ENCODE data around the gene USP31.

USP31 gene

DNA sequence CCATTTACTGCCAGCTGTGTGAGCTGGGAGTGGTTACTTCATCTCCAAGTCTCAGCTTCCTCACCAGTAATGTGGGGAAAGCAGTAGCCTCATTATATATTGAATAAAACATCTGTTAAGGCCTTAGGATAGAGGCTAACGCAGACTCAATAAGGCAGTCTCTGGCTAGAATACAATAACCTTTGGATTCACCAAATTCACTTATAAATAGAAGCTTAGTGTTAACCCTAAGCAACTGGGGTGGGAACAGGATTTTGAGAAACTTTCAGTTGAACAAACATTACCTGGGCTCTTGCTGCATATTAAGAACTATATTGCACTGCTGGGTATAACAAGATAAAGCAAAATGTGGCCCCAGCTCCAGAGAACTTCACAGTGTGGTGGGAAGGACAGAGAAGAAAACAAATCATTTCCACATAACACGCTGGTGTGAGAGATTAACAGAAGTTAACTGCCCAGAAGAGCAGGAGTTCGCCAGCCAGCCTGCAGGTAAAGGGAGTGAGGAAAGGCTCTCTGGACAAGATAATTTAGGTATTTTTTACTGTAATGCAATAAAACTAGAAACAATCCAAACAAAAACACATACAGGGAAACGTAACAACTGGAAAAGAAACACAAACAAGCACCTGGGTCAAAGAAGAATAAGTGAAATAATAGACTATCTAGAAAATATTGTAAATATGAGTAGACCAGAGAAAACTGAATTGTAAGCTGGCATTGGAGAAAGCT lies 57.0 kb downstream of the USP31 start:
- no peak for DNase-seq

DNA sequence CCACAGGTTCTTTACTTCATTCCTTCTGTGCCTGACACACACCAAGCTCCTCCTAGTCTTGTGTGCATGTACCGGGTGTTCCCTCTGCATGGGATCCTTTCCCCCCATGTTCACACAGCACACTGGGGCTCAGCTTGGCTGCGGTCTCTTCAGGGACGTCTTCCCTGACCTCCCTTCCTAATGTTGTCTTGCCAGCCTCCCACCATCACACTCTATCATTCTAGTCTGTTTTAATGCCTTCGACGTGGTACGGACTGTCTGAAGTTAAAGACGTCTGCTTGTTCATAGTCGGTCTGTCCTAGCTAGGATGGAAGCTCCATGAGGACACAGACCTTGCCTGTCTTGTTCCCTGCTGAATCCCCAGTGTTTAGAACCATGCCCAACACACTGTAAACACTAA lies 60.1 kb downstream of the USP31 start:
- no peak for DNase-seq

DNA sequence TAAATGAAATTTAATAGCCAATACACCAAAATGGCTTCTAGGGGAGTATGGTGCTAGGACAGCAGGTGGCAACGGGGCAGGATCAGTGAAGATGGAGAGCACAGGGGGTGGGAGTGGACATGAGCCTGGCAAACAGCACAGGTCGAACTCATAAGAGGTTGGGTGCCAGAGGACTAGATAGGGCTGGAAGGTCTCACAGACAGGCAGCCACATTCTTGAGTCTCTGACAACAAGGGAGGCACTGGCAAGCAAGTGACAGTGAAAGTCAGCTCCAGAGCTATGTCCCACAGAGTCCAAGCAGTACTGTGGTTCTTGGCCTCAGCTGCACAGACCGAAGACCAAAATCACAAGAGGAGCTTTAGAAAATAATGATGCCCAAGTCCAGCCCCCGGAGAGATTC lies 61.2 kb downstream of the USP31 start:
- DNase-seq, result no peak

DNA sequence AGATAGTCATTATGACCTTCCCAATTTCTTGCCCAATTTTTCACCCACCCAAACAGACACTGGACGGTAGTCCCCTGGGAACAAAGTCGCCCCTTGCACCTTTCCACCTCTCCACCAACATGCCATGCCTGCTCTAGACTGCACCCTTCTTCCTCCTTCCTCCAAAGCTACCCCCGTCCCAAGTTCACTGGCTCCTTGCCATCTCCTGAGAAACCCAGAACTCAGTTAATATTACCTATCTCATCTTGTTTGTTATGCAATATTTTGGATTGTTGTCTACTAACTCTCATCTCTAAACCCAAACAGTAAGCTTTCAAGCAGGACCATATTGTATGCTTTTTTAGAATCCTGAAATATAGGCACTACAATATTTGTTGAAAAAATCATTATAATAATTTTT lies 63.3 kb downstream of the USP31 start:
- DNase-seq, result no peak

DNA sequence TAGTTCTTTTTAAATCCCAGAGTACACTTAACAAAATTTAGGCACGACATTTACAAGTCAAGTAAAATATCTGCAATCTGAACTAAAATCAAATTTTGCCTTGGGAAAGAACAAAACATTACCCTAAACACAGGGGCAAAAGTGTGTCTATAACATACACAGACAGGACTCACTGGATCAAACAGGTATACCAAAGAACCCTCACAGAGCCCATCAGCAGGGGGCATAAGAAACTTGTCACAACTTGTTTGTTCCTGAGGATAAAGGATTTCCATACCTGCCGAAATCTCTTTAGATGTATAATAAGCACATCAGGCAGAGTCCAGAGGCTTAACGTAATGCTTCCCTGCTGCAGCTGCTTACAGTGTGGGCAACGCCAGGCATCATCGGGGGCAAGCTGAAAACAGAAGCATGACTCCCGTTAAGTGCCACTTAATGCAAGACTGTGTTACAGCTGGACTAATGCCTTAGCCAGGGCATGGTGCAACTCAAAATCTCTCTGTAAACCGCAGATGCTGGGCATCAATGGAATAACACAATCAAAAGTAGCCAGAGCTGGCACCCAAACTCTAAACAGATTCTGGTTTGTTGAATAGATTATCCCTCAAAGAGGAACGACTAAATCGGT lies 67.0 kb downstream of the USP31 start:
- no peak for DNase-seq

DNA sequence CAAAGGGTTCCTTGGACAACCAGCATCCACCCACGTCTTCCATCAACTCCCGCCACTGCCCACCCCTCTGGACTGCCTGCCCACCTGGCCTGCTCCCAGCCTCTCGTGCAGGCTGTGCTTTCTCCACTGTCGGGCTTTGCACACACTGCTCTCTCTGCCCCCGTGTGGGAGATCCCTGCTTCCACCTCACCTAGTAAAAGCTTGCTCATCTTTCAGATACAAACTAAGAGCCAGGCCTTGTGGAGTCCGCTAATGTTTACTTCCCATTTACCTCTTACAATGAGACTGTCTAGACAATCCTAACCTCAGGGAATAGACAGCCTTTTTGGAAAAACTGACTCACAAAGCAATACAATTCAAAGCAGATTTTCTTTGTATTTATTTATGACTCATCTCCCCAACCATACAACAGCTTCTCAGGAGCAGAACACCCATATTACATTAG lies 67.6 kb downstream of the USP31 start:
- DNase-seq, result no peak

DNA sequence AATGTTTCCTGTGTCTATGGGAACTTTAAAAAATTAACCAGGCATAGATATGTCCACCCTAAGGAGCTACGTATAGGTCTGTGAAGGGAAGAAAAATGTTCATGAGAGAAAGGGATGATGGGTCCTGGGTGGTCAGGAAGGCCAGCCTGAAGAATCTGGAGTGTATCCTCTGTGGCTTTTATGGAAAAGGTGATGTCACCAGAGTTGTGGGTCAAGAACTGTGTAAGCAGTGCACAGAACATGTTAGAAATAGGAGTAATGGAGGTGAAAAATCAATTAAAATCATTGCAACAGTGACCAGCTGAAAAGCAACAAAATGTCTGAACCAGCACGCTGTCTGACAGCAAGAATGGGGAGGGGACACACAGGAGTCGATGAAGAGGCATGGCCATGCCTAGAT lies 68.5 kb downstream of the USP31 start:
- no peak for DNase-seq

DNA sequence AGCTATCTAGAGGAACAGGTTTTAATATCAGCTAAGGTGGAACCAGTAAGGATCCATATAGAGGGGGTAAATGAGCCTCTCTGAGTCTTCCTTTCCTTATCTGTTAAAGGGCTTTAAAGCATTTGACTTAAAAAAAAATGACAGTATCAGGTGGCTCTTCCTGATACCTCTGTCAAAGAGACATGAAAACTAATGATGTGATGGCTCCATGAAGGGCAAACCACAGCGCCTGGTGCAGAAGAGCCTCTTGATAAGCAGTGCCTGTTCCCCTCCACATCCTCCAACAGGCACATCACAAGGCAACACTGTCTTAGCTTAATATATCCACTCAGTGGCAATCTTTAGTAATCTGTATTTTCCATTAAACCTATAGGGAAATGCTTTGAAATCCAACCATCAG lies 68.9 kb downstream of the USP31 start:
- DNase-seq, result no peak

DNA sequence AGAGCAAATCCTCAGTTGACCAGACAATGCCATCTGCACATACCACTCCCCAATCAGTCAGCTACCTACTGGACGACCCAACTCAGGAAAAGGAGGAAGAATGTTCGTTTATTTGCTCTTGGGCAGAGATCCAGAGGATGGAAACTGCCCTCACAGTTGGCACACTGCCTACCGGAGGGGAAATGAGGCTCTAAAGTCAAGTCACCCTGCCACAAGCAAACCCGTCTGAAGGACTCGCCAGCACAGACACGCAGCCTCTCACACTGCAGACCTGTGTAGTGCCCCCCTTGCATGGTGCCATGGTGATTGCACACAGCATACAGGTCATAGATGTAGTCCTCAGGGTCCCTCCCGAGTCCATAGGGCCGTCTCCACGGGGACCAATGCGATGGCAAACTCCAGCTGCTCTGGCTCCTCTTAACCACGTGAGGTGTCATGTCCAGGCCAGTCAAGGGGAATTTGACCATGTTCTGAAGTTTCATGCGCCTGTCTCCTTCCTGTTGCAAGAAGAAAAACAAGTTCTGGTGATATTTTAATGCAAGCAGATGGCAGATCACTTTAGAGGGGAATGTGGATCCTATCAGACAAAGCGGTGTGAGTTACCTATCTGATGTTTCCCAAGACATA lies 69.5 kb downstream of the USP31 start:
- no peak for DNase-seq

DNA sequence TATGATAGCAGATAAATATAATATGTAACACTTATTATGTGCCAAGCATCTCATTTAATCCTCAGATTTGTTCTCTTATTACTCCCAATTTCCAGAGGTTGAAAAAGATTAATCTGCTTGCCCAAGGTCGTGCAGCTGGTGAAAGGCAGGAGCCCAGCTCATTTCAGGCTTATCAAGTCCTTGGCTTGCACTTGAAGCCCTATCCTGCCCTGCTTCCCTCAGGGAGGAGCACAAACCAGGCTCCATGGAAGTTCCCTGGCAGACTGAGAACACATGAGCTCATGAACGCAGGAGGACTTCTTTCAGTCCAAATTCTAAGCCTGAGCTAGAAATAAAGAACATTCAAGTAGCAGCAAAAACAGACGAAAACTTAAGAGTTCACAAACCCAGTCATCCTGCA lies 74.8 kb downstream of the USP31 start:
- no peak for DNase-seq

DNA sequence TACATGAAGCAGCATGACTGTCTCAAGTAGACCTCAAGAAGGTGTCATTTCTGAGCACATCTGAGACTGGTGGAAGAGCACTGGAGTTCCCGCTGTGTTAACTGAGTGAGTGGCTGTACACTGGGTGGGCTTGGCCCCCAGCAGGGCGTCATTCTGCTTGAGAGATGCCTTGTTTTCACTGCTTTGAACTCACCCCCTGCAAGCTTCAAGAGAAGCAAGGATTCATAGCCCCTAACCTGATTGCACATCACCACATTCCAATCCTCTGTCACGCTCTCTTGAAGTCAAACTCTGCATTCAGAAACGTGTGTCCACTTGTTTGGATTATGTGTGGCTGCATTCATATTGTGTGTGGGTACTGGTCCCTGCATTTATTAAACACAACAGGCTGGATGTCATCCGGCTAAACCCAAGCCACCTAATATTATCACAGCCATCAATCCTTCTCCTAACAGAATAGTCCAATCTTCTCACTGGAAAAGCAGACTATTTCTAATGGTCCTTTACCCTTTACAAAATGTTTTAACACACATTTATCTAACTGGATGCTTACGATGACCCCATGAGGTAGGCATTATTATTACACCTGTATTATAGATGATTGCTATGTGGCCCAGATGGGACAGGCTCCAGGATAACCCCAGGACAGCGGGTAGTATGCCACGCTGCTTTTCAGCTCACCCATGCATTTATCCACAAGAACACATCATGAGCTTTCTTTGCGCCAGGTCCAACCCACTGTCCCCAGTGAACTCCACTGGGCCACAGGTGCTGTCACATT lies 76.3 kb downstream of the USP31 start:
- DNase-seq, result peak; percentile 60

DNA sequence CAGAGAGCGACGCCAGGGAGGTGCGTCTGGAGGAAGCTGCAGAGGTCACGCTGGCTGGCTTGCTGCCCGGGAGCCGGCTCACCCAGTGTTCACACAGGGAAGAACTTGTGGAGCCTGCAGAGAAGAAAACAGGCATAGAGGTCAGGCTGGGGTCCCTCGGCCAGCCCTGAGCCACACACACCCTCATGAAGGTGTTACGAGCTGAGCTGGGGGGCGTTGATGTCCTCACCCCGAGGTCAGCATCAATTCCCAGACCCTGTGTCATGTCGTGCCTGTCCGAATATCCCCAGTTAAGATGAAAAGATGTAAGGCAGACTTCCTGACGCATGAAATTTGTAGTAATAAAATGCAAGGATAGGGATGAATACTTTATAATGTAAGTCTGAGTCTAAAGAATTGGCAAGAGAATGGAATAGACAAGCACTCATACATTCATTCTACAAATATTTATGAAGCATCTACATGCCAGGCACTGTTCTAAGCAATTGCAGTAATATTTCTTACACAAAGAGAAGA lies 77.1 kb downstream of the USP31 start:
- peak; percentile 70 for DNase-seq

DNA sequence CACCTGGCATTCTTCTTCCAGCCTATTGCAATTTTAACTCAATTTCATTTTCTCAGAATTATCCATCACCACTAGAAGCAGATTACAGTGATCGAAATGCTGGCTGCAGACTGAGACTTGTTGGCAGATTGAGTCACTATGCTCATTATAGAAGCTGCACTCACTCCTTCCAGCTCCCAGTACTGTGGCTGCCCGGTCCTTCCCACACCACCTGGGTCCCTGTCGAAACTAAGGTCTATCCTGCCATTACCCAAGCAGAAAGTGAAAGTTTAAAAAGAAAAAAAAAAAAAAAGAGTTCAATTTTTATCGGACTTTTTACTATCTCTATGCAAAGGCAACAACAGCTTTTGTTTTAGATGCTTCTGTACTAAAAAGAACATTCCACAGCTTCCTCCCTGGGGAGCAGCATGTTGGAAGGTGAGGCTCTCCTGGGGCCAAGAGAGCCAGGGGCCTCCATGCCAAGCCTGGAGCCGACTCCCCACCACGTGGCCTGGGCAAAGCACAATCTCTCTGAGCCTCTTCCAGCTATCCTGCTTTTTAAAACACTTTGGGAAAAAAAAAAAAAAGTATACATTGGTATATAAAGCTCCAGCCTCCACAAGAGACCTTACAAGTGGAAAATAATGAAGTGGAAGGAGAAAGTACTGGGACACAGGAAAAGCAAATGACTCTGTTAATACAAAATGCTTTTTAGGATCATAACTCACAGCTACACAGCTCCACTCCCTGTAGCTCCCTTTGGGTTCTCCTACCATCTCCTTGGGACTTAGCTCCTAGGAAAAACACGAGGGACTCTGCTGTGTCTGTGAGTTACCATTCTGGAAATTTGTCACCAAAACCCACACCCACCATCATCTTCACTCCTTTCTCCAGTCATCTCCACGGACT lies 77.8 kb downstream of the USP31 start:
- DNase-seq, result no peak

DNA sequence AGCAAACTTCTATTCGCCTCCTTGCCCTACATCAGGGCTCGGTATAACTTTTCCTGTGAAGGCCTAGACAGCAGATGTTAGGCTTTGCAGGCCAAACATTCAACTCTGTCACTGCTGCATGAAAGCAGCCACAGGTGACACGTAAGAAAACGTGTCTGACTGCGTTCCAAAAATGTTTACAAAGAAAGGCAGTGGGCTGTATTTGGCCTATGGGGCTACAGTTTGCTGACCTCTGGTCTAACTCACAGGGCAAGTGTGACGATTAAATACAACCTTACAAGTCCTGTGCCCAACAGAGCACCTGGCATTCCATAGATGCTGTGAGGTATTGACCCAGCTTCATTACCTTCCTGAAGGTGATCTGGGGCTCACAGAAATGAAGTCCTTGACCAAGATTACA lies 79.4 kb downstream of the USP31 start:
- DNase-seq, result no peak

DNA sequence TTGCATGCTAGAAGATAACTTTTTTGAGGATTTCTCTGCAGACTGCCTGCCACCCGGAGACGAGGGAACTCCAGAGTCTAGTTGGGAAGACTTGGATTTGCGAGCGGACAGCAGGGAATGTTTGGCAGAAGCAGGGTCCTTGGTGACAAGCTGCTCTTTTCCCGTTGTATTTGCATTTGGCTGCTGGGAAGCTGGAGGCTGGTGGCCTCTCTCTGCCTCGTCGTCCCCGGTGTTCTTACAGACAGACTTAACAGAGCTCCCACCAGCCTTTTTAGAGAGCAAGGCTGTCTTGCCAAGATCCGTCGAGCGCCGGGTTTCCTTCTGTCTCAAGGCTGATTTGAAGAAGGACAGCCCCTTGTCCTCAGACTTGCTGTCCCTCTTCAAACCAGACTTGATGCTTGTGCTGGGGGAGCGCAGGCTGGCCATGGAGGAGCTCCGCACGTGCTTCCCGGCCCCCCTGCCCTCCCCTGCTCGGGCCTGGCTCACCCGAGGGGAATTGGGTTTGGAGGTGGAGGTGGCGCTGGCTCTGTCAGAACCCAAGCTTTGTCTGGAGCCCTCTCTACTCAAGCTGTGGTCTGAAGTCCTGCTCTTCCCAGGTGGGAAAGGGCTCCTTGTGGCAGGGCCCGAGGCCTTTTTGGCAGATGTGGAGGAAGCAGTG lies 81.0 kb downstream of the USP31 start:
- no peak for DNase-seq

DNA sequence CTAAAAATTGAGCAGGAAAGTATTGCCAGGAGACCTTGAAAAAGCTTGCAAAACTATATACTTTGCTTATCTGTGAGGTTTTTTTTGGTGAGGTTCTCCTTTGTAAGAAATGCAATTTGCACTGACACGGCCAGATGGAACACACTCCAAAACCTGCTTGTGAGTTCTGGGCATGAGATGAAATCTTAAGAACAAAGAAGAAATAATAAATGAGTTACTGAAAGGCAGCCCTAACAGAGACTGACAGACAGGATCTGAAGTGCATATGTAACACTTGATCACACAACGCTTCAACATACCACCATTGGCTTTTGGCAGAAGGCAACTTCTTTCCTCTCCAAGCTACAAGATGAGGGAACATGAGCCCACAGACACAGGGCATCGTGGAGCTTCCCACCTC lies 82.6 kb downstream of the USP31 start:
- no peak for DNase-seq

DNA sequence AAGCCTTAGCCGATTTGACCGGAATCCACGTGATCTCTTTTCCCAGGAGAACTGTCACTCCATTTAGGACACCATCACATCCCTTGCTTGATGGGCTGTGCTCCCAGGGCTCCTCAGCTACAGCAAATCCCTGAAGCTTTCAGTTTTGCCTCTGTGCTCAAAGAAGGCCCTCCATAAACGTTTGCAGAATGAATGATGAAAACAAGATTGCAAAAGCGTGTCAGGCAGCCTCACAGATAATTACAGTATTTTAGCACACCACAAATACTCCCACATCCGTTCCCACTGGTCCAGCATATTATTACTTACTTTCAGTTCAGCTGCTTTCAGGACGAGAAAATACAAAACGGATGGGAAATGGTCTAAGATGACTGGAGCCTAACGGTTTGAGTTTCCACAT lies 84.6 kb downstream of the USP31 start:
- no peak for DNase-seq

DNA sequence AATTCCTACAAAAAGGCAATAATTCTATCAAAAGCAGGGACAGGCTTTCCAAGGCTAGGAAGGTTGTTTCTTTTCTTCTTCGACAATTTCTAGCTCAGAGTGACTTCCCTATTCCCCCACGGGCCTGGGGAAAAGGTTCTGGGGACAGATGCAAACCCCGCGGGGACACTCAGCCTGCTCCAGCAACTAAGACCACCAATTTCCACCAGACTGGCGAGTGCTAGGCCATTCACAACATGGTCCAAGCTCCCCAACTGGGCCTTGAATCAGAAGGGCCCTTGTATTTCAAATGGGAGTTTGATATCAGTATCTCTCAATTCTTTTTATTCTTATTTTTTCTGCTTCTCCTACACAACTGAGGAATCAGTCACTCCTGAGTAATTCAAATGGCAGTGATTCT lies 86.7 kb downstream of the USP31 start:
- no peak for DNase-seq

DNA sequence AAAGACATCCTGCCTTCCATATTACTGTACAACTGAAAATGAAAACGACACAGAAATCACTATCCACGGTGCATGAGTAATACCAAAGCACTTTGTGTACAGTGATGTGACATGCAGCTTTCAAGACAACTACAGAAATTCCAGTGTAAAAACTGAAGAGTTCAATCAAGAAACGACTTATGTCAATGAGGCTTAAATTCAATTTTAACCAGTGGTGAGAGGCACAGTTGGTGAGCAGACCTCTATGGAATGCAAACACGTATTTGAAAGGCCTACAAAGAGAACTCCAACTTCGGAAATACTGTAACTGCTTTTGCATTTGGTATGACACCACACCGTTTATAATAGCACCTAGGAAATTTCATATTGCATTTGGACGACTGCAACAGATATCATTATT lies 87.6 kb downstream of the USP31 start:
- peak; percentile 30 for DNase-seq

DNA sequence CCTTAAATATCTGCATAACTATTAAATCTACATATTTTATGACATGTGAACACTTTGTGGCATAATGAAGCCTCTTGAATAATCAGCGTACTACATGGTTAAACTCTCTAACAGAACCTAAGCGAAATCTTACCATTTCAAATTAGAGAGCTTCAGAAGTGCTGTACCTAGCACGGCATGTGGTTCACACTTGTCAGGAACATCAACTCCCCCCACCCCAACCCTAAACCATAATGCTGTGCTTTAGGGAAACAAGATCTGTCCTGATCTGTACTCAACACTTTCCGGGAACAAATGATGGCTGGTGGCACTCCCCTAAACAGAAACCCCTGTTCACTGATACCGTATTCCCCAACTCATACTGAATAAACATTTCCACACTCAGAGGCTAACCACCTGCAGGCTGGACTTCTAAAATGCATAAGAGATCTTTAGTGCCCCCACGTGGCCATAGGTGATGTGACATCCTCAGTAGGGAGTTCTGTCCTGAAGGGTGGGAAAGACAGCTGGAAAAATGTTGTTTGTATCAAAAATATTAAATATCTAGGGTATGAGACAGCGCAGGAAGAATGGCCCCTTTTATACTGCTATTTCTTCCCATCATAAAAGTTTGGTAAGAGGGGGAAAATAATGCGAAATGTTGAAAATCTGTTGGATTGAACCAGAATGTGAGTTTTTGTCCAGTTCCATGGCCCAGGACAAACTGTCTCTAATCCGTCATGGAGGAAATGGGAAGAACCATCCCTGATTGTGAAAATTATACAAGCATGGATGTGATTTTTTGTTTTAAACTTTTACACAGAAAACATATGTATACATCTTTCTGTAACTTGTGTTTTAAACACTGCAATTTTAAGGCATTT lies 88.6 kb downstream of the USP31 start:
- peak; percentile 69 for DNase-seq

DNA sequence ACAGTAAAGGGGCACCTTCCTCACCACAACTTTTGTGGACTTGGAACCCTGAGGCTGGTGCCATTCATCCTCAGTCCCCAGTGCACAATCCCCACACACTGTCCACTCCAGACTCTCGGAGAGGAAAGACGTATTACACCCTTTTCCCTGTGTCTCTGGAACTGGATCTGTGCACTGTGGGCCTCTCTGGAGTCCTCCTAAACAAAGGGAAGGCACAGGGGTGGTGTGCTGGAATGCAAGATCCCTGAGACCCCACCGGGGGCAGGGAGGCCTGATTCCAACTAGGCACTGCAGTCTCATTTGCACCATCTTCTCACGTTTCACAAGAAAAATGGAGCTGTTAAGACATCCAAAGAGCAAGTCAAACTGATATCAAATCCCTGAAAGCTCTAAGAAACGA lies 89.8 kb downstream of the USP31 start:
- no peak for DNase-seq
